Measurements from ENCODE around the gene CDC42BPA. TPM values are rescaled to one million over a fixed set of nuclear protein-coding genes. Genes with fewer than 3 reads are reported as not detected.

Gene CDC42BPA
- polyA plus RNA-seq, 1 of the 3 experiments (the other 2 are of a cell fraction) = 6.8 TPM

- no peak for TF ChIP-seq CTCF (IDR thresholded peaks at IDR 0.05)
- no peak for TF ChIP-seq TAF1 (IDR thresholded peaks at IDR 0.05; ENCODE audit: borderline replicate concordance, low read depth, low read length)
- TF ChIP-seq USF1 (IDR thresholded peaks at IDR 0.05; ENCODE audit: borderline replicate concordance, low read depth) = no peak
- no peak for TF ChIP-seq PBX3 (IDR thresholded peaks at IDR 0.05)
- no peak for TF ChIP-seq NRF1 (IDR thresholded peaks at IDR 0.05; ENCODE audit: low read depth, low read length)
- no peak for TF ChIP-seq FOXJ3 (CRISPR knock-in tag; IDR thresholded peaks at IDR 0.05)
- no peak for TF ChIP-seq YY1 (IDR thresholded peaks at IDR 0.05; ENCODE audit: low read depth)
- no peak for TF ChIP-seq EP300 (IDR thresholded peaks at IDR 0.05; ENCODE audit: borderline replicate concordance in 1 of 2, low read depth in 1 of 2, low read length in 1 of 2)
- no peak for TF ChIP-seq SIN3A (IDR thresholded peaks at IDR 0.05; ENCODE audit: borderline replicate concordance, low read depth, low read length)
- TF ChIP-seq RXRA (IDR thresholded peaks at IDR 0.05; ENCODE audit: borderline replicate concordance, low read depth) = no peak
Measured at GRCh38 chr1:227152525-227152924, 165.8 kb downstream of the CDC42BPA start (continued).

- H3K79me2 ChIP-seq (ENCODE audit: insufficient read depth) = no peaks in the 10 kb centered on the region
- no peak overlapping the region for H3K4me2 ChIP-seq
- no peaks in the 10 kb centered on the region for H3K9me2 ChIP-seq
- TF ChIP-seq EZH2phosphoT487 (IDR thresholded peaks at IDR 0.05; ENCODE audit: borderline replicate concordance, low read depth) (no peak), MXI1 (IDR thresholded peaks at IDR 0.05; ENCODE audit: low read depth, low read length) (no peak), REST (IDR thresholded peaks at IDR 0.05; ENCODE audit: low read depth, low read length) (no peak), ZBTB33 (IDR thresholded peaks at IDR 0.05; ENCODE audit: borderline replicate concordance, low read depth) (no peak), SMC3 (IDR thresholded peaks at IDR 0.05; ENCODE audit: low read depth, low read length) (no peak), NFIC (IDR thresholded peaks at IDR 0.05; ENCODE audit: borderline replicate concordance) (no peak), PBX3 (IDR thresholded peaks at IDR 0.05) (no peak), RCOR1 (IDR thresholded peaks at IDR 0.05; ENCODE audit: low read length) (no peak), FOXJ3 (CRISPR knock-in tag; IDR thresholded peaks at IDR 0.05) (no peak), FOSL2 (IDR thresholded peaks at IDR 0.05; ENCODE audit: borderline replicate concordance, low read depth) (no peak), GATA2 (CRISPR knock-in tag; IDR thresholded peaks at IDR 0.05) (no peak), MEF2A (IDR thresholded peaks at IDR 0.05; ENCODE audit: borderline replicate concordance, low read depth) (no peak)
Measured at GRCh38 chr1:227140376-227140775, 177.9 kb downstream of the CDC42BPA start.

More at GRCh38 chr1:227140376-227140775, 177.9 kb downstream of the CDC42BPA start:
- Histone ChIP-seq H3F3A (replicated peaks; ENCODE audit: insufficient read depth) (peaks cover 3% of the 10 kb centered on the region), H3K4me1 (ENCODE audit: control insufficient read depth in 1 of 2, insufficient read depth in 2 of 2, low read depth in 1 of 2, low read length in 1 of 2) (no peaks in the 10 kb centered on the region; a peak in 1 of 4 replicates), H2AFZ (ENCODE audit: low read depth) (no peak overlapping the region), H3K36me3 (replicated peaks in 1 of 2; ENCODE audit: control insufficient read depth in 1 of 2, insufficient read depth in 2 of 2, low read length in 1 of 2) (peaks cover 50 to 58% of the 10 kb centered on the region in 2 experiments), H4K20me1 (ENCODE audit: insufficient read depth) (no peaks in the 10 kb centered on the region), H3K4me3 (ENCODE audit: low read depth in 2 of 2, low read length in 1 of 2) (no peak overlapping the region), H3K27me3 (ENCODE audit: insufficient read depth) (no peaks in the 10 kb centered on the region), H3K9me3 (no peaks in the 10 kb centered on the region), H3K9ac (no peak overlapping the region), H3K27ac (ENCODE audit: low read depth in 2 of 2, low read length in 1 of 2) (no peak overlapping the region)
- DNase-seq = no peak
- ChIA-PET CTCF (interaction anchor here (0.8 to 1.3 kb wide), 2 partner anchors 9 to 10 kb away, joined by 3 read pairs; no protein-coding TSS in a partner anchor), POLR2A (no interaction called here)
- WGBS (ENCODE audit: low lambda C conversion rate) = 96% methylated on average over 1 of the region's 1 CpG
